Activated CD8-positive, alpha-beta memory T cell treated with anti-CD3 and anti-CD28 coated beads, Interleukin-2, amount 50 U/mL, for 4 hours (primary cell): ENCODE measurements around the gene GALNT16.
"Not testable (repeated sequence)": the region's sequence is repeated elsewhere in the genome, so short reads cannot be mapped to it uniquely, and the experiment has no call there.

Experiments used
- DNase-seq: peaks from one replicate; pipeline ENCODE4 v3.0.0-alpha.2; 2020

Gene GALNT16

GRCh38 chr14:69259527-69260189 is at the start of gene GALNT16:
Gene GALNT16 (plus strand): TSS chr14:69260158. CDS start chr14:69260291, 133 bp downstream.
- DNase-seq, result no peak

- no peak for DNase-seq
Measured at GRCh38 chr14:69214393-69214792, 45.6 kb upstream of the GALNT16 start.

- DNase-seq, result not testable (repeated sequence)
Measured at GRCh38 chr14:69217663-69218062, 42.3 kb upstream of the GALNT16 start.

- no peak for DNase-seq
Measured at GRCh38 chr14:69224946-69225345, 35.0 kb upstream of the GALNT16 start.

- no peak for DNase-seq
Measured at GRCh38 chr14:69226178-69226577, 33.8 kb upstream of the GALNT16 start.

GRCh38 chr14:69226736-69227135 is 33.2 kb upstream of the GALNT16 start:
- no peak for DNase-seq

GRCh38 chr14:69231486-69231885 is 28.5 kb upstream of the GALNT16 start:
- DNase-seq, result no peak

GRCh38 chr14:69232388-69232787 is 27.6 kb upstream of the GALNT16 start:
- no peak for DNase-seq

- DNase-seq, result no peak
Measured at GRCh38 chr14:69234106-69234505, 25.9 kb upstream of the GALNT16 start.

- DNase-seq, result no peak
Measured at GRCh38 chr14:69235708-69236107, 24.2 kb upstream of the GALNT16 start.

- DNase-seq, result no peak
Measured at GRCh38 chr14:69237142-69237541, 22.8 kb upstream of the GALNT16 start.

GRCh38 chr14:69237584-69237983 is 22.4 kb upstream of the GALNT16 start:
- no peak for DNase-seq

GRCh38 chr14:69238883-69239282 is 21.1 kb upstream of the GALNT16 start:
- no peak for DNase-seq

- no peak for DNase-seq
Measured at GRCh38 chr14:69240527-69241173, 19.3 kb upstream of the GALNT16 start.

GRCh38 chr14:69241577-69241976 is 18.4 kb upstream of the GALNT16 start:
- DNase-seq, result no peak

GRCh38 chr14:69242311-69243224 is 17.4 kb upstream of the GALNT16 start:
- DNase-seq, result peak; percentile 48

GRCh38 chr14:69244946-69245345 is 15.0 kb upstream of the GALNT16 start:
- DNase-seq, result no peak

- DNase-seq, result no peak
Measured at GRCh38 chr14:69246331-69246730, 13.6 kb upstream of the GALNT16 start.

GRCh38 chr14:69247676-69248440 is 12.1 kb upstream of the GALNT16 start:
- no peak for DNase-seq

- no peak for DNase-seq
Measured at GRCh38 chr14:69249603-69250002, 10.4 kb upstream of the GALNT16 start.

GRCh38 chr14:69252851-69253250 is 7.1 kb upstream of the GALNT16 start:
- DNase-seq, result no peak

GRCh38 chr14:69259168-69259526 is 811 bp upstream of the GALNT16 start:
- no peak for DNase-seq
